GM15510 (cell line): ENCODE results near the gene ARSJ.

Experiments used
- POLR2A ChIP-seq: IDR thresholded peaks from 3 replicates; pipeline ENCODE4 v1.6.1; 2011; ENCODE audit warnings: borderline replicate concordance; ENCODE audit not compliant: insufficient read length; ENCODE audit errors: extremely low read depth

ARSJ gene

GRCh38 chr4:113899271-113900070 lies 80.0 kb downstream of the ARSJ start:
- no peak for TF ChIP-seq POLR2A

- no peak for TF ChIP-seq POLR2A
These were observed 85.9 kb downstream of the ARSJ start for GRCh38 chr4:113893546-113893945.

GRCh38 chr4:113888006-113888405 lies 91.4 kb downstream of the ARSJ start:
- no peak for TF ChIP-seq POLR2A

- no peak for TF ChIP-seq POLR2A
These were observed 94.2 kb downstream of the ARSJ start for GRCh38 chr4:113885291-113885690.

GRCh38 chr4:113884655-113885054 lies 94.8 kb downstream of the ARSJ start:
- TF ChIP-seq POLR2A: no peak

- no peak for TF ChIP-seq POLR2A
These were observed 96.8 kb downstream of the ARSJ start for GRCh38 chr4:113882668-113883067.

- TF ChIP-seq POLR2A: no peak
These were observed 98.2 kb downstream of the ARSJ start for GRCh38 chr4:113881256-113881655.

- TF ChIP-seq POLR2A: no peak
These were observed 99.0 kb downstream of the ARSJ start for GRCh38 chr4:113880240-113881028.

GRCh38 chr4:113878668-113879067 lies 100.8 kb downstream of the ARSJ start:
- TF ChIP-seq POLR2A: no peak

GRCh38 chr4:113874480-113874879 lies 105.0 kb downstream of the ARSJ start:
- TF ChIP-seq POLR2A: no peak

GRCh38 chr4:113873508-113873907 lies 105.9 kb downstream of the ARSJ start:
- no peak for TF ChIP-seq POLR2A

GRCh38 chr4:113872426-113873260 lies 106.8 kb downstream of the ARSJ start:
- no peak for TF ChIP-seq POLR2A

- no peak for TF ChIP-seq POLR2A
These were observed 108.4 kb downstream of the ARSJ start for GRCh38 chr4:113871080-113871479.

GRCh38 chr4:113869743-113870375 lies 109.6 kb downstream of the ARSJ start:
- TF ChIP-seq POLR2A: no peak
